GM10847 (cell line): ENCODE data around the gene NECAB3.

Experiments
- POLR2A ChIP-seq: IDR thresholded peaks from 2 replicates; pipeline ENCODE4 v1.6.1; 2011; ENCODE audit not compliant: insufficient read length; ENCODE audit errors: extremely low read depth

The NECAB3 gene

GRCh38 chr20:33701629-33702450, 27.6 kb upstream of the NECAB3 start:
- TF ChIP-seq POLR2A, result no peak

GRCh38 chr20:33697129-33697528, 22.9 kb upstream of the NECAB3 start:
- no peak for TF ChIP-seq POLR2A

GRCh38 chr20:33696448-33696847, 22.2 kb upstream of the NECAB3 start:
- TF ChIP-seq POLR2A, result no peak

GRCh38 chr20:33694639-33695012, 20.4 kb upstream of the NECAB3 start:
- TF ChIP-seq POLR2A, result no peak

GRCh38 chr20:33693741-33694638, 19.8 kb upstream of the NECAB3 start:
- no peak for TF ChIP-seq POLR2A

- TF ChIP-seq POLR2A, result no peak
Observed at GRCh38 chr20:33693289-33693688, 19.1 kb upstream of the NECAB3 start.

- no peak for TF ChIP-seq POLR2A
Observed at GRCh38 chr20:33689973-33690372, 15.7 kb upstream of the NECAB3 start.

- TF ChIP-seq POLR2A, result no peak
Observed at GRCh38 chr20:33689493-33689892, 15.3 kb upstream of the NECAB3 start.

GRCh38 chr20:33688938-33689424, 14.8 kb upstream of the NECAB3 start:
- no peak for TF ChIP-seq POLR2A

- no peak for TF ChIP-seq POLR2A
Observed at GRCh38 chr20:33687993-33688937, 14.0 kb upstream of the NECAB3 start.

- no peak for TF ChIP-seq POLR2A
Observed at GRCh38 chr20:33687370-33687915, 13.2 kb upstream of the NECAB3 start.

- no peak for TF ChIP-seq POLR2A
Observed at GRCh38 chr20:33686984-33687366, 12.7 kb upstream of the NECAB3 start.

- TF ChIP-seq POLR2A, result peak; percentile 43
Observed at GRCh38 chr20:33686100-33686983, 12.1 kb upstream of the NECAB3 start, which contains the start of gene E2F1. Gene E2F1 (minus strand): TSS chr20:33686385. CDS start chr20:33686264, 121 bp downstream.

- peak; percentile 40 for TF ChIP-seq POLR2A
Observed at GRCh38 chr20:33685328-33686099, 11.3 kb upstream of the NECAB3 start.
